HG02884 (cell line): Measurements from ENCODE around the gene FCRL6.

Experiments
- ATAC-seq: cut with Tn5 transposase; IDR thresholded peaks from one replicate; pipeline ENCODE4 v1.9.1; 2021; ENCODE audit warnings: mild to moderate bottlenecking, moderate library complexity; ENCODE audit not compliant: unreplicated experiment

Gene FCRL6

DNA sequence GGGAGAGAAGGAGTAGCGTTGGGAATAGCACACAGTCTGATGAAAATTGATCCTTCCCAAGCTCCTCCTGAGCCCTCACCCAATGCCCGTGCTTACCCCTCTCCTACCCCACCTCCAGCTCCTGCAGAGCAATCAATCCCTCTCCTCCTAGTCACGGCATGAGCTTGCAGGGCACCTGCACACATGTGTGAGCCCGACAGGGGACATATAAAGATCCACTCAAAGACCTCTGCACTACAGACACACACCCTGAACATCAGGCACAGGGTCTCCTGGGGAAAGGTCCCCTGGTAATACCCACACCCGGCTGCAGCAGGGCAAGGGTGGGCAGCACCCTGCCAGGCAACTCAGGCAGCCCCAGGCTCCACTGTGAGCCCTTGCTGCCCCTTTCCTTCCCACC is 59.9 kb downstream of the FCRL6 start:
- no peak for ATAC-seq

- ATAC-seq = no peak
Measured at GRCh38 chr1:159862557-159862956, 60.4 kb downstream of the FCRL6 start, which contains the start of gene VSIG8. Gene VSIG8, minus strand, starts transcription at chr1:159862657. Its CDS starts 136 bp downstream, at chr1:159862521.

- no peak for ATAC-seq
Measured at GRCh38 chr1:159864262-159864661, 62.1 kb downstream of the FCRL6 start.
